BJ (cell line): ENCODE measurements around the gene FNDC5. TPM values are rescaled to one million over a fixed set of nuclear protein-coding genes. Genes with fewer than 3 reads are reported as not detected.
A peak's percentile ranks its signal among the peaks of the same experiment; 100 is the strongest.

ENCODE experiments used
- CTCF ChIA-PET: fragments of 350-600 bp; formaldehyde crosslinking; extraction: SDS; loops from one replicate; lab custom pipeline; 2021; ENCODE audit warnings: antibody characterized with exemption, inconsistent platforms; lab: Yijun Ruan, JAX
- POLR2A ChIA-PET: fragments of 300-600 bp; sonication (Branson Sonifier 250); formaldehyde crosslinking; extraction: SDS; loops from one replicate; lab custom pipeline; 2021; ENCODE audit warnings: antibody characterized with exemption; lab: Charles Lee
- DNase-seq: peaks from one replicate; pipeline ENCODE4 v3.0.0-alpha.2; 2011; ENCODE audit warnings: low read depth
- H3K27me3 ChIP-seq: 2 replicates; pipeline ENCODE4 v1.6.0; 2011; ENCODE audit warnings: low read length; ENCODE audit not compliant: control insufficient read depth, insufficient read depth
- H3K36me3 ChIP-seq: 2 replicates; pipeline ENCODE4 v1.5.1; 2011; ENCODE audit warnings: low read length; ENCODE audit not compliant: control insufficient read depth, insufficient read depth
- H3K4me3 ChIP-seq: 2 replicates; pipeline ENCODE4 v1.5.1; 2011; ENCODE audit warnings: low read depth, mild to moderate bottlenecking, control low read depth, low read length
- polyA plus RNA-seq: library from polyadenylated mRNA; depleted of rRNA; stranded (reverse); fragments of >200 nt; gene quantifications from 2 replicates; pipeline ENCODE4 v1.2.3, GENCODE V29; 2011
- TF ChIP-seq, protein P1 (sequence below): IDR thresholded peaks from 2 replicates; pipeline ENCODE4 v1.5.1; 2011; ENCODE audit warnings: low read depth, mild to moderate bottlenecking, control low read depth, inconsistent platforms, low read length, moderate library complexity; ENCODE audit not compliant: insufficient read depth

The FNDC5 gene
- polyA plus RNA-seq, 1 experiment, result 1.2 TPM

DNA sequence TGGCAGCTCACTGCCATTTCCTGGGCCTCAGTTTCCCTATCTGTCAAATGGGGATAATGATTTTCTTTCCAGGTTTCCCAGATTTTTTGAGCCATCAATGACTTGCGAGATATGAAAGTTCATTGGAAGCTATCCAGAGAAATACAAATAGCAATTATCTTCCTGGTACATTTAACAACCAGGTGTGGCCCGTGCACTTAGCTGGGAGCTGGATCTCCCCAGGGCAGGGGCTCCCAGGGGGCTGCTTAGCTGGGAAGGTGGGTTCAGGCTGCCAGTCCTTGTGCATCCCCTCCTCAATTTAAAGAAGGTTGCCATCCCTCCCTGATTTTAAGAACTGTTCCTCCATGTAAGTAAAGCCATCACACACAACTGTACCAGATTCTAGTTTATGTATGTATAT, 34.1 kb upstream of the FNDC5 start:
- DNase-seq, result no peak
- no peaks in the 10 kb centered on the region for H3K36me3 ChIP-seq
- H3K27me3 ChIP-seq, result no peaks in the 10 kb centered on the region; the same call in 1 of the 2 replicates
- H3K4me3 ChIP-seq, result no peak overlapping the region
- ChIA-PET POLR2A (no interaction called here), CTCF (interaction anchor here (1.8 kb wide), 1 partner anchor 13 kb away, joined by 13 read pairs; no protein-coding TSS in a partner anchor)
- TF ChIP-seq, protein P1, sequence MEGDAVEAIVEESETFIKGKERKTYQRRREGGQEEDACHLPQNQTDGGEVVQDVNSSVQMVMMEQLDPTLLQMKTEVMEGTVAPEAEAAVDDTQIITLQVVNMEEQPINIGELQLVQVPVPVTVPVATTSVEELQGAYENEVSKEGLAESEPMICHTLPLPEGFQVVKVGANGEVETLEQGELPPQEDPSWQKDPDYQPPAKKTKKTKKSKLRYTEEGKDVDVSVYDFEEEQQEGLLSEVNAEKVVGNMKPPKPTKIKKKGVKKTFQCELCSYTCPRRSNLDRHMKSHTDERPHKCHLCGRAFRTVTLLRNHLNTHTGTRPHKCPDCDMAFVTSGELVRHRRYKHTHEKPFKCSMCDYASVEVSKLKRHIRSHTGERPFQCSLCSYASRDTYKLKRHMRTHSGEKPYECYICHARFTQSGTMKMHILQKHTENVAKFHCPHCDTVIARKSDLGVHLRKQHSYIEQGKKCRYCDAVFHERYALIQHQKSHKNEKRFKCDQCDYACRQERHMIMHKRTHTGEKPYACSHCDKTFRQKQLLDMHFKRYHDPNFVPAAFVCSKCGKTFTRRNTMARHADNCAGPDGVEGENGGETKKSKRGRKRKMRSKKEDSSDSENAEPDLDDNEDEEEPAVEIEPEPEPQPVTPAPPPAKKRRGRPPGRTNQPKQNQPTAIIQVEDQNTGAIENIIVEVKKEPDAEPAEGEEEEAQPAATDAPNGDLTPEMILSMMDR, result no peak

DNA sequence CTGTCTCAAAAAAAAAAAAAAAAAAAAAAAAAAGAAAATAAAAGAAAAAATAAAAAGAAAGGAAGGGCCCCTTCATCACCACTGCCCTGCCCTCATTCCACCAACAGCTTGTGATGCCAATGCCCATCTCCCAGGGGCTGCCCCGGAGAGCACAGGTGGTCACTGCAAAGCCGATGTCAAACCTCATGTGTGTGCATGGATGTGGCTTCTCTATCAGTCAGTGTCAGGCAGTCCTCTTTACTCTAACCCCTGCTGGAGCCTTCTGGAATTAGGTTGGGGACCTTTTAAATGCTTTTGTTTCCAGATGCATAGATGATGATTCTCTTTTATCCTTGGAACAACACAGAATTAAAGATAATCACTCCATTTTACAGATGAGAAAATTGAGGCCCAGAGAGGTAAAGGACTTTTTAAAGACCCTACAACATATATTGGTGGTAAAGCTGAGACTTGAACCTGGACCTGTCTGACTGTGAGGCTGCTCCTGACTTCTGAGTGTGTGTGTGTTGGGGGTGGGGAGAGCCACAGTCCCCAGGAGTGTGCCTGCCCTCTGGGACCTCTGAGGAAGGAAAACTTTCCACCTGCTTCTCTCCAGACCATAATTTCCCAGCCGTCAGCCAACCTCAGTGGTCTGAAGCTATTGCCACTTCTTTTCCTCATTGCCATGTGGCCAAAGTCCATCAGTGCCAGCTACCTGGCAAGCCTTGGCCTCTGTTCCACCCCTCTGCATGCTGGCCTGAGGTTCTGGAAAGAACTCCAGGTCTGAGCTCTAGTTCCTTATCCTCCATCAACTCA, 33.5 kb upstream of the FNDC5 start:
- POLR2A ChIA-PET, result no interaction called here

DNA sequence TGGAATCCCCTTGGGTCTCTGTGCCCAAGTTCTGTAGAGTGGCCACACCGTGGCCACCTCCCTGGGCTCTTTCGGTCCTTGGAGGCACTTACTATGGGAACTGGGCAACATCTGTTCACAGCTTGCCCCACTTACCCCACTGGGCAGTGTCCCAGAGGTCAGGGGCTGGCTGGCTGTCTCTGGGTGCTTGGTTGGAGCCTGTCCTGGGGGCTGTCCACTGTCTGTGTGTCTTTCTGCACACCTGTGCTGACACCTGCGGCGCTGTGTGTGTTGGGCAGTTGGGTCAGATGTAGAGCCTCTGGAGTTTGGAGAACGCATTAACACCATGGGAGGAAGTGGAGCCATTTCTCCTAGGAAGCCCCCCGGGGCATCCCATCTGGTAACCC, 31.8 kb upstream of the FNDC5 start:
- ChIA-PET CTCF (no interaction called here), POLR2A (no interaction called here)
- H3K27me3 ChIP-seq, result no peaks in the 10 kb centered on the region; the same call in 1 of the 2 replicates
- H3K36me3 ChIP-seq, result no peaks in the 10 kb centered on the region
- no peak overlapping the region for H3K4me3 ChIP-seq
- TF ChIP-seq, protein P1, result no peak
- no peak for DNase-seq

More for the DNA sequence above, 33.5 kb upstream of the FNDC5 start:
- no peaks in the 10 kb centered on the region for H3K36me3 ChIP-seq
- TF ChIP-seq, protein P1, result no peak
- DNase-seq, result no peak
- no peaks in the 10 kb centered on the region; the same call in 1 of the 2 replicates for H3K27me3 ChIP-seq
- H3K4me3 ChIP-seq, result no peak overlapping the region
- CTCF ChIA-PET, result interaction anchor here (0.8 to 1.8 kb wide), 2 partner anchors 12 to 13 kb away, joined by 3 to 13 read pairs; no protein-coding TSS in a partner anchor

DNA sequence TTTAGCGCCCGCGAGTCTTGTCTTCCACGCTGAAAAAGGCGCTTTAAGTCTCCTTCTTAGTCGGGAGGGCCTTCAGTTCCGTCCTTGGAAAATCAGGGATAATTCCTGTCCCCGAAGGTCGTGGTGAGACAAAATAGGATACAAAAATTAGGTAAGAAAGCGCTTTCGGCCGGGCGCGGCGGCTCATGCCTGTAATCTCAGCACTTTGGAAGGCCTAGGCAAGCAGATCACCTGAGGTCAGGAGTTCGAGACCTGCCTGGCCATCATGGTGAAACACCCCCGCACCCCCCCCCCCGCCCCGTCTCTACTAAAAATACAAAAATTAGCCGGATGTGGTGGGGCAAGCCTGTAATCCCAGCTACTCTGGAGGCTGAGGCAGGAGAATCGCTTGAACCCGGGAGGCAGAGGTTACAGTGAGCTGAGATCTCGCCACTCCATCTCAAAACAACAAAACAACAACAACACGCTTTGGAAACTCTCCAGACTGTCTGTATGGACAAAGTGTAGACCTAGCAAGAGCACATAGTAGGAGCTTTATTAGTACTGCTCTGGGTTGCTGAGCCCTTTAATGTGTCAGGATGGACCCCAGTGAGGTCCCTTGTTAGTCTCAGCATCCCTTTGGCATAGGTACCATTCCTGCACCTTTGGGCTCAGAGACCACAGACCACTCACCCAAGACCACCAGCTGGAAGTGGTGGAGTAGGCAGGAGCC, 31.3 kb upstream of the FNDC5 start:
- no peaks in the 10 kb centered on the region for H3K36me3 ChIP-seq
- no peaks in the 10 kb centered on the region; the same call in 1 of the 2 replicates for H3K27me3 ChIP-seq
- TF ChIP-seq, protein P1, result no peak
- no peak for DNase-seq
- ChIA-PET POLR2A (no interaction called here), CTCF (no interaction called here)
- H3K4me3 ChIP-seq, result peak overlapping the region; percentile 62
